ENCODE results near the gene SCGB1C2.

- TF ChIP-seq CTCF (conservative IDR thresholded peaks at IDR 0.05 in 1 of 2, IDR thresholded peaks at IDR 0.05 in 1 of 2; ENCODE audit: extremely low read depth in 1 of 2, insufficient read depth in 1 of 2, low read depth in 1 of 2, low read length in 2 of 2) (no peak), EZH2 (IDR thresholded peaks at IDR 0.05; ENCODE audit: borderline replicate concordance, low read length) (no peak)
These were observed 34.5 kb downstream of the SCGB1C2 start for GRCh38 chr17:171871-172270.

Data from mammary epithelial cell (primary cell).